HepG2 (cell line): ENCODE measurements around the gene BTG1.

Experiments
- CAMTA2 ChIP-seq: sonication (generic); formaldehyde crosslinking; IDR thresholded peaks from 2 replicates; pipeline ENCODE4 v1.4.0; 2020; ENCODE audit warnings: mild to moderate bottlenecking, missing genetic modification reagents, borderline replicate concordance
- IKZF5 ChIP-seq: IDR thresholded peaks from 2 replicates; pipeline ENCODE4 v1.6.1; 2018; ENCODE audit warnings: missing genetic modification reagents, mild to moderate bottlenecking, missing compliant biosample characterization
- NFRKB ChIP-seq: fragments of 450-650 bp; IDR thresholded peaks from 2 replicates; pipeline ENCODE4 v1.6.1; 2017
- POLR2A ChIP-seq, 2 experiments: IDR thresholded peaks; 2 replicates each; pipeline ENCODE4 v1.6.1; 2011; ENCODE audit warnings: low read depth in 2 of 2, low read length in 2 of 2, mild to moderate bottlenecking in 1 of 2, moderate library complexity in 1 of 2; ENCODE audit not compliant: insufficient read depth in 1 of 2
- POLR2AphosphoS5 ChIP-seq: IDR thresholded peaks from 2 replicates; pipeline ENCODE4 v1.6.1; 2012; ENCODE audit warnings: low read depth, low read length
- SAP130 ChIP-seq: IDR thresholded peaks from 2 replicates; pipeline ENCODE4 v1.6.1; 2016; ENCODE audit warnings: low read depth
- SIX4 ChIP-seq: sonication (generic); formaldehyde crosslinking; IDR thresholded peaks from 2 replicates; pipeline ENCODE4 v1.4.0; 2020; ENCODE audit warnings: missing genetic modification reagents
- STAG1 ChIP-seq: sonication (generic); formaldehyde crosslinking; IDR thresholded peaks from 2 replicates; pipeline ENCODE4 v1.4.0; 2020; ENCODE audit warnings: missing genetic modification reagents
- ZBTB26 ChIP-seq: IDR thresholded peaks from 2 replicates; pipeline ENCODE4 v1.6.1; 2016; ENCODE audit warnings: missing compliant biosample characterization, missing genetic modification reagents, borderline replicate concordance
- ZNF329 ChIP-seq: sonication (generic); formaldehyde crosslinking; IDR thresholded peaks from 2 replicates; pipeline ENCODE4 v1.9.0; 2021; ENCODE audit warnings: low read depth, mild to moderate bottlenecking, missing genetic modification reagents
- ZNF792 ChIP-seq: IDR thresholded peaks from 2 replicates; pipeline ENCODE4 v1.6.1; 2016
- TF ChIP-seq, protein P1 (sequence below): sonication (generic); formaldehyde crosslinking; IDR thresholded peaks from 2 replicates; pipeline ENCODE4 v1.5.0; 2020; ENCODE audit warnings: mild to moderate bottlenecking, missing genetic modification reagents, moderate library complexity
- TF ChIP-seq, protein P2 (sequence below): sonication (generic); formaldehyde crosslinking; IDR thresholded peaks from 2 replicates; pipeline ENCODE4 v1.8.1; 2023; ENCODE audit warnings: mild to moderate bottlenecking, inconsistent platforms, moderate library complexity, missing genetic modification reagents, borderline replicate concordance
- TF ChIP-seq, protein P3 (sequence below), 2 experiments: sonication (generic) in 1 of 2; formaldehyde crosslinking in 1 of 2; IDR thresholded peaks; 2 replicates each; pipeline versions ENCODE4 v1.5.1 to v1.6.1; 2011 to 2020; ENCODE audit warnings: borderline replicate concordance in 1 of 2, low read depth in 1 of 2, low read length in 1 of 2, mild to moderate bottlenecking in 1 of 2, missing genetic modification reagents in 1 of 2, moderate library complexity in 1 of 2

DNA sequence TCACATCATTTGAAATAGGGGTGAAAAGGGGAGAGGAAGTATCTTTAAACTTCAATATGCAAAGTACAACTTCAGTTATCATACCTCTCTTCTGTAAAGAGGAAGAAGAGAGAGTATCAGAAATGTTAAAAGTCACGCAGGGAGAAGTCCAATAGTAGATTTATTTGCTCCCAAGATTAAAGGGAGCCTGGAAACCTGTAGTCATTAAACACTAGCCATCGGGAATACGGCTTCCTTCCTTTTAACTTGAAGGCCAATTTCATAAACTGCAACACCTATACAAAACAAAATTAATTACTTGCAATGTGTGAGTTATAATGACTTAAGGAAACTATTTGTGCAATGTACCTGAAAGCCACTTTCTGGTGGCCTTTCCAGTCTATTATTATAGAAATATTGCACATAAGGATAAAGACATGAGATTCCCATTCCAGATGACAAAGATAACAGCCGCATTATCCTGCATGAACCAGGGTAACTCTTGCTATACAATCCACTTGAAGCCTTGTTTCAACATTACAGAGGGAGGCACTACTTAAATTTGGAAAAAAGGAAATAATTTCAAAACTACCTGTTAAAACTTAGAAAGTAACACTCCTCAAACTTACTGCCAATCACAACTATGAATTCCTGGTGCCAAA lies 4.6 kb downstream of the BTG1 start:
- TF ChIP-seq ZNF792 (CRISPR knock-in tag) (no peak), ZBTB26 (no peak), SIX4 (CRISPR knock-in tag) (no peak), POLR2AphosphoS5 (no peak), POLR2A (IDR thresholded peaks at IDR 0.05; ENCODE audit: insufficient read depth in 1 of 2, low read depth in 2 of 2, low read length in 2 of 2) (no peak), NFRKB (no peak), ZNF329 (CRISPR knock-in tag) (no peak), IKZF5 (CRISPR knock-in tag) (no peak), STAG1 (CRISPR knock-in tag) (no peak), SAP130 (no peak), CAMTA2 (CRISPR knock-in tag) (no peak)
- TF ChIP-seq, protein P1, sequence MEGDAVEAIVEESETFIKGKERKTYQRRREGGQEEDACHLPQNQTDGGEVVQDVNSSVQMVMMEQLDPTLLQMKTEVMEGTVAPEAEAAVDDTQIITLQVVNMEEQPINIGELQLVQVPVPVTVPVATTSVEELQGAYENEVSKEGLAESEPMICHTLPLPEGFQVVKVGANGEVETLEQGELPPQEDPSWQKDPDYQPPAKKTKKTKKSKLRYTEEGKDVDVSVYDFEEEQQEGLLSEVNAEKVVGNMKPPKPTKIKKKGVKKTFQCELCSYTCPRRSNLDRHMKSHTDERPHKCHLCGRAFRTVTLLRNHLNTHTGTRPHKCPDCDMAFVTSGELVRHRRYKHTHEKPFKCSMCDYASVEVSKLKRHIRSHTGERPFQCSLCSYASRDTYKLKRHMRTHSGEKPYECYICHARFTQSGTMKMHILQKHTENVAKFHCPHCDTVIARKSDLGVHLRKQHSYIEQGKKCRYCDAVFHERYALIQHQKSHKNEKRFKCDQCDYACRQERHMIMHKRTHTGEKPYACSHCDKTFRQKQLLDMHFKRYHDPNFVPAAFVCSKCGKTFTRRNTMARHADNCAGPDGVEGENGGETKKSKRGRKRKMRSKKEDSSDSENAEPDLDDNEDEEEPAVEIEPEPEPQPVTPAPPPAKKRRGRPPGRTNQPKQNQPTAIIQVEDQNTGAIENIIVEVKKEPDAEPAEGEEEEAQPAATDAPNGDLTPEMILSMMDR, result no peak
- TF ChIP-seq, protein P2, sequence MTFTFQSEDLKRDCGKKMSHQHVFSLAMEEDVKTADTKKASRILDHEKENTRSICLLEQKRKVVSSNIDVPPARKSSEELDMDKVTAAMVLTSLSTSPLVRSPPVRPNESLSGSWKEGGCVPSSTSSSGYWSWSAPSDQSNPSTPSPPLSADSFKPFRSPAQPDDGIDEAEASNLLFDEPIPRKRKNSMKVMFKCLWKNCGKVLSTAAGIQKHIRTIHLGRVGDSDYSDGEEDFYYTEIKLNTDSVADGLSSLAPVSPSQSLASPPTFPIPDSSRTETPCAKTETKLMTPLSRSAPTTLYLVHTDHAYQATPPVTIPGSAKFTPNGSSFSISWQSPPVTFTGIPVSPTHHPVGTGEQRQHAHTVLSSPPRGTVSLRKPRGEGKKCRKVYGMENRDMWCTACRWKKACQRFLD (CRISPR knock-in tag), result no peak
- TF ChIP-seq, protein P3, sequence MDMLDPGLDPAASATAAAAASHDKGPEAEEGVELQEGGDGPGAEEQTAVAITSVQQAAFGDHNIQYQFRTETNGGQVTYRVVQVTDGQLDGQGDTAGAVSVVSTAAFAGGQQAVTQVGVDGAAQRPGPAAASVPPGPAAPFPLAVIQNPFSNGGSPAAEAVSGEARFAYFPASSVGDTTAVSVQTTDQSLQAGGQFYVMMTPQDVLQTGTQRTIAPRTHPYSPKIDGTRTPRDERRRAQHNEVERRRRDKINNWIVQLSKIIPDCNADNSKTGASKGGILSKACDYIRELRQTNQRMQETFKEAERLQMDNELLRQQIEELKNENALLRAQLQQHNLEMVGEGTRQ (IDR thresholded peaks at IDR 0.05; ENCODE audit: low read depth, low read length), result no peak
- TF ChIP-seq, protein P3 (CRISPR knock-in tag; IDR thresholded peaks at IDR 0.05; ENCODE audit: borderline replicate concordance), result no peak
